DOHH2 (cell line): ENCODE data around the gene SCUBE1.

Experiments used
- H3F3A ChIP-seq: fragments of 200-600 bp; sonication (generic), shearing (Covaris generic); 2 replicates; pipeline ENCODE4 v1.6.0; 2016; ENCODE audit warnings: antibody characterized with exemption, mild to moderate bottlenecking; ENCODE audit not compliant: control insufficient read depth, insufficient read depth
- H3K27ac ChIP-seq: fragments of 200-600 bp; sonication (generic); 2 replicates; pipeline ENCODE4 v1.5.1; 2014; ENCODE audit warnings: low read depth, mild to moderate bottlenecking, low read length, moderate library complexity
- H3K27me3 ChIP-seq: fragments of 200-600 bp; sonication (generic); 2 replicates; pipeline ENCODE4 v1.6.1; 2014; ENCODE audit warnings: mild to moderate bottlenecking, low read length, mixed read lengths; ENCODE audit not compliant: control insufficient read depth
- H3K36me3 ChIP-seq: fragments of 200-600 bp; sonication (generic); 2 replicates; pipeline ENCODE4 v1.6.1; 2014; ENCODE audit warnings: mild to moderate bottlenecking, low read length, moderate library complexity, mixed read lengths; ENCODE audit not compliant: control insufficient read depth
- H3K4me1 ChIP-seq: fragments of 200-600 bp; sonication (generic); 2 replicates; pipeline ENCODE4 v1.6.1; 2014; ENCODE audit warnings: mild to moderate bottlenecking, low read length, mixed read lengths; ENCODE audit not compliant: control insufficient read depth
- H3K4me2 ChIP-seq: fragments of 200-600 bp; sonication (generic); 2 replicates; pipeline ENCODE4 v1.6.0; 2014; ENCODE audit warnings: mild to moderate bottlenecking, low read length, moderate library complexity
- H3K4me3 ChIP-seq: fragments of 200-600 bp; sonication (generic); 2 replicates; pipeline ENCODE4 v1.5.1; 2014; ENCODE audit warnings: mild to moderate bottlenecking, low read length, mixed read lengths
- H3K79me2 ChIP-seq: fragments of 200-600 bp; sonication (generic); 2 replicates; pipeline ENCODE4 v1.6.1; 2014; ENCODE audit warnings: mild to moderate bottlenecking, low read length, mixed read lengths; ENCODE audit not compliant: control insufficient read depth
- H3K9me2 ChIP-seq: fragments of 200-600 bp; sonication (generic); replicated peaks from 2 replicates; pipeline ENCODE4 v1.6.1; 2014; ENCODE audit warnings: mild to moderate bottlenecking, low read length, mixed read lengths; ENCODE audit not compliant: control insufficient read depth
- H3K9me3 ChIP-seq: fragments of 200-600 bp; sonication (generic); 2 replicates; pipeline ENCODE4 v1.6.1; 2014; ENCODE audit warnings: antibody characterized with exemption, low read length, mixed read lengths; ENCODE audit not compliant: control insufficient read depth, insufficient read depth
- H4K20me1 ChIP-seq: fragments of 200-600 bp; sonication (generic); 2 replicates; pipeline ENCODE4 v1.6.0; 2014; ENCODE audit warnings: low read depth, mild to moderate bottlenecking, antibody characterized with exemption, low read length, moderate library complexity; ENCODE audit not compliant: control insufficient read depth, insufficient read depth
- EZH2phosphoT487 ChIP-seq: fragments of 200-600 bp; sonication (generic); IDR thresholded peaks from 2 replicates; pipeline ENCODE4 v1.6.1; 2017; ENCODE audit warnings: borderline replicate concordance, mild to moderate bottlenecking, antibody characterized with exemption, low read length, moderate library complexity, mixed read lengths
- TF ChIP-seq, protein P1 (sequence below): fragments of 200-600 bp; sonication (generic); IDR thresholded peaks from one replicate; pipeline ENCODE4 v1.5.1; 2014; ENCODE audit warnings: antibody characterized with exemption, mild to moderate bottlenecking, low read depth, low read length; ENCODE audit not compliant: poor library complexity, severe bottlenecking

Gene SCUBE1

DNA sequence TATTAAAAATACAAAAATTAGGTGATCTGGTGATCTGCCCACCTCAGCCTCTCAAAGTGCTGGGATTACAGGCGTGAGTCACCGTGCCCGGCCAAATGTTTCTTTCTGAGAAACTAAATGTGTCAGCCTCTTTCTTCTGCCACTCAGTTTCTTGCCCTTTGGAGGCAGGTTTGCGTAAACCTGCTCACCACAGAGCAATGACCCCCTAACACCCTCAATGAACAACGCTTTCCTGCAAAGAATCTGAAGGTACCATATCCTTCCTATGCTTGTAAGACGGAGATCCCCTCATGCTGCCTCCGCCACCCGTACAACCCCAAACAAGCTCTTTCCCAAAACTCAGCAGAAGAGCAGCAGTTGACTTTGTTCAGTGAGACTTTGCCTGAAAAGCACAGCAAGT is 117.6 kb downstream of the SCUBE1 start:
- TF ChIP-seq, protein P1, sequence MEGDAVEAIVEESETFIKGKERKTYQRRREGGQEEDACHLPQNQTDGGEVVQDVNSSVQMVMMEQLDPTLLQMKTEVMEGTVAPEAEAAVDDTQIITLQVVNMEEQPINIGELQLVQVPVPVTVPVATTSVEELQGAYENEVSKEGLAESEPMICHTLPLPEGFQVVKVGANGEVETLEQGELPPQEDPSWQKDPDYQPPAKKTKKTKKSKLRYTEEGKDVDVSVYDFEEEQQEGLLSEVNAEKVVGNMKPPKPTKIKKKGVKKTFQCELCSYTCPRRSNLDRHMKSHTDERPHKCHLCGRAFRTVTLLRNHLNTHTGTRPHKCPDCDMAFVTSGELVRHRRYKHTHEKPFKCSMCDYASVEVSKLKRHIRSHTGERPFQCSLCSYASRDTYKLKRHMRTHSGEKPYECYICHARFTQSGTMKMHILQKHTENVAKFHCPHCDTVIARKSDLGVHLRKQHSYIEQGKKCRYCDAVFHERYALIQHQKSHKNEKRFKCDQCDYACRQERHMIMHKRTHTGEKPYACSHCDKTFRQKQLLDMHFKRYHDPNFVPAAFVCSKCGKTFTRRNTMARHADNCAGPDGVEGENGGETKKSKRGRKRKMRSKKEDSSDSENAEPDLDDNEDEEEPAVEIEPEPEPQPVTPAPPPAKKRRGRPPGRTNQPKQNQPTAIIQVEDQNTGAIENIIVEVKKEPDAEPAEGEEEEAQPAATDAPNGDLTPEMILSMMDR, result no peak
- TF ChIP-seq EZH2phosphoT487, result no peak
- no peaks in the 10 kb centered on the region for H3K9me3 ChIP-seq
- no peaks in the 10 kb centered on the region for H4K20me1 ChIP-seq
- H3K27me3 ChIP-seq, result no peaks in the 10 kb centered on the region
- H3F3A ChIP-seq, result no peaks in the 10 kb centered on the region
- no peaks in the 10 kb centered on the region for H3K79me2 ChIP-seq
- H3K9me2 ChIP-seq, result no peaks in the 10 kb centered on the region
- no peak overlapping the region for H3K4me2 ChIP-seq
- H3K36me3 ChIP-seq, result no peaks in the 10 kb centered on the region
- H3K4me1 ChIP-seq, result no peaks in the 10 kb centered on the region
- no peak overlapping the region for H3K27ac ChIP-seq
- H3K4me3 ChIP-seq, result no peak overlapping the region

DNA sequence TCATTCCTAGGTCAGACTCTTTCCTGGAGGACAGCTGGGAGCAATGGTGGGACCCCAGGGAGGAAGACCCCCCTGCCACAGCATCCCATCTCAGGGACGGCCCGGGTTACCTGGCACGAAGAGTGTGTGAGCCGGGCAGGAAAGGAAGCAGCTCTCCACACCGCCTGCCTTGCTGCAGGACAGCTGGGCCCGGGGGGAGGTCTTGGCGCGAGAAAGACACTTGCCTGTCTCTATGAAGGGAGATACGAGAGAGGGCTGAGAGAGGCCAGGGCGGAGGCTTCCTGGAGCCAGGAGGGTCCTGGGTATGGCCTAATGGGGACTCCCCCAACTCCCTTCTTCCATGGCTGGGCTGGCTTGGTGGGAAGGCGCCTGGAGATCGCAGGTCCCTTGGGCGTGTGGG is 120.2 kb downstream of the SCUBE1 start:
- H3K4me2 ChIP-seq, result no peak overlapping the region
- TF ChIP-seq, protein P1, result no peak
- TF ChIP-seq EZH2phosphoT487, result no peak
- no peaks in the 10 kb centered on the region for H3K9me2 ChIP-seq
- H3K27ac ChIP-seq, result no peak overlapping the region
- H3K36me3 ChIP-seq, result no peaks in the 10 kb centered on the region
- no peaks in the 10 kb centered on the region for H3K9me3 ChIP-seq
- H3K79me2 ChIP-seq, result no peaks in the 10 kb centered on the region
- H4K20me1 ChIP-seq, result no peaks in the 10 kb centered on the region
- H3K27me3 ChIP-seq, result no peaks in the 10 kb centered on the region
- H3K4me1 ChIP-seq, result no peaks in the 10 kb centered on the region
- no peaks in the 10 kb centered on the region for H3F3A ChIP-seq
- no peak overlapping the region for H3K4me3 ChIP-seq

DNA sequence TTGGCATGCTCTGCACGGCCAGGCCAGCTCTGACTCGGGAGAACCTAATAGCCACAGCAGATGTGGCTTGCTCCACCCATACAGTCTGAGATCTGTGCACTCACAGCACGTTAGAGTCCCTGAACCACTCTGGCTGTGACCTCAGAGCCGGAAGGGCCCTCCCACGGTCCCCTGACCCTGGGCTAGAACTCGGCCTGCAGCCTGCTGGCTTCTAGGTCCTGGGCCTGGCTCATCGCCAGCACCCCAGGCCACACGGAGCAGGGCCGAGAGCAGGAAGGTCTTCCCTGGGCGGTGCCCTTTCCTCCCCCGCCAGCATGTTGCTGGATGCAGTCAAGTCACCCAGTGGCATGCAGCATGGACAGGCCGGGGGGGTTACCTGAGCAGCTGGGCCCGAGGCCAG is 120.9 kb downstream of the SCUBE1 start:
- H3K4me2 ChIP-seq, result no peak overlapping the region
- H3K27ac ChIP-seq, result no peak overlapping the region
- H3K36me3 ChIP-seq, result no peaks in the 10 kb centered on the region
- H4K20me1 ChIP-seq, result no peaks in the 10 kb centered on the region
- H3F3A ChIP-seq, result no peaks in the 10 kb centered on the region
- no peaks in the 10 kb centered on the region for H3K9me2 ChIP-seq
- no peaks in the 10 kb centered on the region for H3K4me1 ChIP-seq
- H3K4me3 ChIP-seq, result no peak overlapping the region
- TF ChIP-seq, protein P1, result no peak
- no peak for TF ChIP-seq EZH2phosphoT487
- H3K27me3 ChIP-seq, result no peaks in the 10 kb centered on the region
- no peaks in the 10 kb centered on the region for H3K9me3 ChIP-seq
- no peaks in the 10 kb centered on the region for H3K79me2 ChIP-seq
